ENCODE results near the gene IFTAP.
"Not testable (repeated sequence)": the region's sequence is repeated elsewhere in the genome, so short reads cannot be mapped to it uniquely, and the experiment has no call there.

The IFTAP gene

DNA sequence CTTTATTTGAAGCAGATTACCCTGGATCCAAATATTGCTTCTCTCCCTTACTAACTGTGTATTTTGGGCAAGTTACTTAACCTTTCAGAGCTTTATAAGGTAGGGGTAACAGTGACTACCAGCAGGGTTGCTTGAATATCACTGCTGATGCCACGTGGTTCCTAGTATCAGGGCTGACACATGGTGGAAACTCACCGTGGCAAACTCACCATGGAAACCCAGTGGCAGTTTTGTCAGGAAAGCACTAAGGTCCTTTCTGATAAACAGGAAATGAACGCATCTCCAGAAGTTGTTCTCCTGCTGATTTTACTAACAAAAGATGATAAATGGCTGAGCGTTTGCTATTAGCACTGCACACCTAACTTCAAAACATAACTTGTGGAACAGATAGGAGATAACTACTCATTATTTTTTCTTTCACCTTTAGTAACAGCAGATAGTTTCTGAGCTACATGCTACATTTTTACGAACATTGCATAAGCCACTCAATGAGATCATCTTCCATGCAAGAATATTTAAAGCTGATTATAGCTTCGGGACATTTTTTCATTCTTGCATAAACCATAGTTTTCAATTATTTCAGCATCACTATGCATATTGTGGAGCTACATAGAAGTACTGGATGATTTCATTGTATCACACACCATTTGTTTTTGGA lies 63.4 kb downstream of the IFTAP start:
- no peak for FAIRE-seq

DNA sequence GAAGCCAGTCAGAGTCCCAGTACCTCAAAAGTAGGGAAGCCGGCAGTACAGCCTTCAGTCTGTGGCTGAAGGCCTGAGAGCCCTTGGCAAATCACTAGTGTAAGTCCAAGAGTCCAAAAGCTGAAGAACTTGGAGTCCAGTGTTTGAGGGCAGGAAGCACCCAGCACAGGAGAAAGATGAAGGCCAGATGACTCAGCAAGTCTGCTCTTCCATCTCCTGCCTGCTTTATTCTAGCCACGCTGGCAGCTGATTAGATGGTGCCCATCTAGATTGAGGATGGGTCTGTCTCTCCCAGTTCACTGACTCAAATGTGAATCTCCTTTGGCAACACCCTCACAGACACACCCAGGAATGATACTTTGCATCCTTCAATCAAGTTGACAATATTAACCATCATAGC lies 67.1 kb downstream of the IFTAP start:
- FAIRE-seq: not testable (repeated sequence)

DNA sequence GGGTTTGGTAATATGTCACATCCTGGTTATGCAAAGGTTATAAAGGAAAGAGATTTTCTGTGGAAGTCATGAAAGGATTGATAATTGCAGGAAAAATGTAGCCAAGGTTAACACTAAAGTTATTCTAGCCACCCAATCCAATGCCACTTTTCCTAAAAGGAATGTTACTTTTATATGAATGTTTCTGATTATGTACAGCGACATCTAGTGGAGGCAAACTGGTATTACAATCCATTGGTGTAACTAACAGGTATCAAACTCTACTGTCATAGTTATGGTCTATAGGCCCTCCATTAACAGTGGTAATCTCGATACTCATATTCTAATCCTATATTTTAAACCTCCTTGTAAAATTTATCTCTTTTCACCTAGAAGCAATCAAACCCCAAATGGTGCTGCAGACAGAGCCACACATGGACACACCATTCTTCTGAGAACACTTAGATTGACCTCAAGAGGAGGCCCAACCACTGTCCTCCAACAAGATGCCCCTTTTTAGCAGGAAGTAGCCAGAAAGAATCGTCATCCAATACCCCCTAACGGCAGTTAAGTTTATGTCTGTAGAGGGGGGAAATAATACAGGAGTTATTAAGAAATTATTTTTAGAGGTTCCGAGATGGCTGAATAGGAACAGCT lies 78.6 kb downstream of the IFTAP start:
- FAIRE-seq: no peak

DNA sequence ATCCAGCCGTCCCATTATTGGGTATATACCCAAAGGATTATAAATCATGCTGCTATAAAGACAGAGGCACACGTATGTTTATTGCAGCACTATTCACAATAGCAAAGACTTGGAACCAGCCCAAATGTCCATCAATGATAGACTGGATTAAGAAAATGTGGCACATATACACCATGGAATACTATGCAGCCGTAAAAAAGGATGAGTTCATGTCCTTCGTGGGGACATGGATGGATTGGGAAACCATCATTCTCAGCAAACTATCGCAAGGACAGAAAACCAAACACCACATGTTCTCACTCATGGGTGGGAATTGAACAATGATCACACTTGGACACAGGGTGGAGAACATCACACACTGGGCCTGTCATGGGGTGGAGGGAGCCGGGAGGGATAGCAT lies 85.2 kb downstream of the IFTAP start:
- FAIRE-seq: not testable (repeated sequence)

DNA sequence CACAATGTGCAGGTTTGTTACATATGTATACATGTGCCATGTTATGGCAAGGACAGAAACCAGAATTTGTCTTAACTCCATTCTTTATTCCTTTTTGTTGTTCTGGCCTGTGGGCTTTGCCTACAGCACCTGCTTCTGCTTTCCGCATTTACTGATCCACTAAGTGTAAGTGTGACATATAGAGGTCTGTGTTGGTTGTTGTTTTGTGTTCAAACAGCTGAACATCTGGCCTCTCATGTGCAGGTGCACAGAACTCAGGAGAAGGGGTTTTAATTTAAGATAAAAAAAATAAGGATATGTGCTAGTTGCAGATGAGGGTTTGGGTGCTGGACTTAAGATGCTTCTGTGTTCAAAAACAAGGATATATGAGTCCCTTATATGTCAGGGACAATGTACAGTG lies 89.5 kb downstream of the IFTAP start:
- FAIRE-seq: no peak

DNA sequence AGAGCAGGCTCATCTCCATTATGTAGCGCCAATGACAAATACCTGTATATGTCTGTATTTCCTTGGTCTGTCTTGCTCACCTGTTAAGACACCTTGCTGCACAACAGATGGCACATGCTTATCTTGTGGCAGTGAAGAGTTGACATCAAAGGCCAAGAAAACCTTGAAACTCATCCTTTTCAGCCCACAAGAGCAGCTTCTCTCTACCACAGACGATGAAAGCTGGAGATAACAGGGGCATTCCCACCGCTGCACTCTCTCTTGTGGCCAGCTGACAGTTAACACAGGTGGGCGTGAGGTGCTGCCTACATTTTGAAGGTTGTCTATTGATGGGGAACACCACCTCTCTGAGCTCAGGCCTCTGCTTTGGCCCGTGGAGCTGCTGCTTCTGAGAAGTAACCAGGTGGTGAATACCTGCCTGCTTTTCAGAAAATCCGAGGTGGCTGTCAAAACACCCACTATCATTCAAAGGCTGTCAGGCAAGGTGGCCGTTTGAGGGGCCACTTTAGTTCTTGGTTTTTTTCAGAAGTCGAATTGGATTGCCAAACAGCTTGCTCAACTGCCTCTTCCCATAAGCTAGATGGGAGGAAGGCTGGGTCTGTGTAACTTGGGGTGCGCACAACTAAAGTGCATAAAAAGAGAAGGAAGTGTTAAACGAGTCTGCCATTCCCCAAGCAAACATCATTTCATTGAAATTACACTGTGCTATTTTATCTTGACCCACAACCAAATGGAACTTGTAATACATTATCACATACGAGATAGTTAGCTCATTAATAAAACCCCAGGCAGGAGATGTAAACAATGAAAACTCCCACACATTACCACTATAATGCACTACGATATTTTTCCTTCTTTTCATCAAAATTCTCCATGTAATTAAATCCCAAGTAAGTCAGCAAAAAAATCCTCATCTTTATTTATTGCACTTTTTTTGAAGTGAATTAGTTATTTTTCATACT lies 90.8 kb downstream of the IFTAP start:
- FAIRE-seq: no peak

DNA sequence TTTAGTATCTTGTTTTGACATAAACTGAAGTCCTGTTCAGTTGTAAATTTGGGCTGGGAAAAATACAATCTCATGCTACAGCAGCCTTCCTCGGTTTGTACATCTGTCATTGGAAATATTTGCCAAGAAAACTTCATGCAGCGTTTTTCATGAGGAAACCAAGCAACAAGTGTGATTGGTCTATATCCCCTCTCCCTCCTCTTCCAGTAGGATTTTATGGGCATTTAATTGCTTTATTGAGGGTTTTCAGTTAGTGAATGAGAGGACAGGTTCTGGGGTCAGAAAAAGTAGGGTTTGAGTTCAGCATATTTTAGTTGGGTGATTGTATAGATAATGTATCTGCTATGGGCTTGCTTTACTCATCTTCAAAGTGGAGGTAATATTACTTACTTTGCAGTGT lies 93.8 kb downstream of the IFTAP start:
- no peak for FAIRE-seq

DNA sequence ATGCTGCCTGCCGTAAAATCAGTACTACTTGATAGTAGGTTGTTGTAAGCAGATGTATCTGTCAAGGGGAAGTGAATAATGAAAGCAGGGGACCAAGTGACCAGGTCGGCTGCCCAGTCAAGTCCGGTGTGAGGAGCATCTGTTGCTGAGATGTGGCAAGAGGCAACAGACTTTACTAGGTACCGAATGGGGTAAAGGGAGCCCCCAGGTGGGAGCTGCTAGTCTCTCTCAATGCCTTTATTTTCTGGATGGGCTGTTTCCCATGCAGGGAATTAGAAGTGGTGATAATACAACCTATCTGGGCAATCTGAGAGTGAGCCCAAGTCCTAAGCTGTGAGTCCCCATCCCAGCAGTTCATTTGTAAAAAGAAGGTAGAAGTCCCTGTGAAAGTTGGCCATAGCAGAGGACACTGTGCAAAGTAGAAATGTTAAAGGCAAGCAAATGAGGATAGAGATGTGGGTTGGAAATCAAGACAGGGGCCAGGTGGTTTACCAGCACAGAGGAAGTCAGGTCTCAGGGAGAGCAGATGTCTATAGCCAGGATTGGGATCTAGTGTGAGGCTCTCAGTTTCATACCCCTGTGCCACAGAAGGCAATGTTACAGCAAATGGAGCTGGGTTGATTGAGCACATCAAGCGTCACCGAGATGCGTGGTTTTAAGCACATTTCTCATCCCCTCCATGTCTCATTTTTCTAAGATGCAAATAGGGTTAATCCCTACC lies 94.4 kb downstream of the IFTAP start:
- FAIRE-seq: no peak

DNA sequence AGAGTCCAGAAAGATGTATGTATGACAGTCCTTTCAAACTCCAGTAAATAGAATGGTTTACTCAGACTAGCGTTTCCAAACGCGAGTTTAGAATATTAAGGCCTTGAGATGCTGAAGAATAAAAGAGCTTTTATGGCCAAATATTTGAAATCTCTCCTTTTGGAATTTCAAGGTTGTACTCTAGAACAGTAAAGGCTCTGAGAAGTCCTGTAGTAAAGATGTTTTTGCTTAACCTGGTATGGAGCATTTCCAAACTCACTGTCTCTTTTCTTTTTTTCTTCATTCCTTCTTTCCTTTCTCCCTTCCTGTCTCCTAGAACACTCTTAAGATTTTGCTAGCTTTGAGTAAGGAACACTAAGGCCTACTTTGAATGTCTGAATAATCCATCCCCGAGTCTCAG lies 95.1 kb downstream of the IFTAP start:
- no peak for FAIRE-seq

DNA sequence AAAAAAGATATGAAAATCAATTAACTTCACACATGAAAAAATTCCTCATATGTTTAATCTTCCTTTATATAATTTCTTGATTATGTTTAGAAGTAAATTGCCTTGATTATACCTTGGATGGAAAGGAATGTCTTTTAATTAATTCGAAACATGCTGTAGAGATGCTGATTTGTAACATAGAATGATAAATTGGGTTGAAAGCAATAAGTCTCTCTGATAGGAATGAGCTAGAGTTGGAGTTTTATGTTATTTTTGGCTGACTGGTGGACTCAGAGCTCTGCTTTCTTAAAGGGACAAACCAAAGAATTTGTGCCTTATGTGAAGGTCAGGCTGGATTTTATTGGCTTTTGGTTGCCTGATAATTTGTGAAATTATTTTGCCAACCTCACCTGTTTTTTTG lies 98.4 kb downstream of the IFTAP start:
- no peak for FAIRE-seq

DNA sequence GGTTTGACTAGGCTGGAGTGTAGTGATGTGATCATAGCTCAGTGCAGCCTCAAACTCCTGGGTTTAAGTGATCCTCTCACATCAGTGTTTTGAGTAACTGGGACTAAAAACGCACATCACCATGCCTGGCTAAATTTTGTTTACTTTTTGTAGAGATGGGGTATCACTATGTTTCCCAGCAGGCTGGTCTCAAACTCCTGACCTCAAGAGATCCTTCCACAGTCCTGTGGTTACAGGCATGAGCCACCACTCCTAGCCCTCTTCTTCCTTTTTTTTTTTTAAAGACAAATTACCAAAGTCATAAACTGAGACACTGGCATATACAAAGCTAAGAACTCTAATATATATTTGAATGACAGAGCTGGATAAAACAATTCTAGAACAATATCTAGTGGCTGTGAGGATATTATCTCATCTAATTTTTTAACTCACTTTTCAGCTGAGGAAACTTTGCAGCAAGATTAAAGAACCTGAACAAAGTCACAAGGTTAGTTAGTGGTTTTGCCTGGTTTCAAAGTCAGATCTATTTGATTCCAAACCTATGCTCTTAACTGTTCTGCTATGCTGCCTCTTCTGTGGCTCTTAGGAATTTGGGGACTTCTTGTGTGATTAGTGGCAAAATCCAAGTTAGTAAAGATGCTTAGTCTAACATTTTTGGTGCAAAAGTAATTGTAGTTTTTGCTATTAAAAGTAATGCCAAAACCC lies 99.0 kb downstream of the IFTAP start:
- no peak for FAIRE-seq

DNA sequence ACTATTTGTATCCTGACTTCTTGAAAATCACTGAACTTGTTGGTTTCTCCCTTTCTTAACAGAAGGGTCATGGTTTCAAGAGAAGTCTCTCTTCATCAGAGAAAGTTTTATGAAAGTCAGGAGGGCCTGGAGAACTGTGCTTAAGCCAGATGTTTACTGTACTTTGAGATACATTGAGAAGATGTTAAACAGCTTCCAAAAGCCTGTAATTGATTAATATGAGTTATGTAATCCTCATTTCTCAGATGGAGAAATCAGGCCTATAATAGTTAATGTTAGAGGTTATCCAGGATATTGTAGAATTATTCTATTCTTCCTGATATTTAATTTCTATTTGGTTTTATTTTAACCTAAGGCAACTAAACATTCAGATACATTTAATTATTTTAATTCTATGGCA lies 100.8 kb downstream of the IFTAP start:
- no peak for FAIRE-seq

DNA sequence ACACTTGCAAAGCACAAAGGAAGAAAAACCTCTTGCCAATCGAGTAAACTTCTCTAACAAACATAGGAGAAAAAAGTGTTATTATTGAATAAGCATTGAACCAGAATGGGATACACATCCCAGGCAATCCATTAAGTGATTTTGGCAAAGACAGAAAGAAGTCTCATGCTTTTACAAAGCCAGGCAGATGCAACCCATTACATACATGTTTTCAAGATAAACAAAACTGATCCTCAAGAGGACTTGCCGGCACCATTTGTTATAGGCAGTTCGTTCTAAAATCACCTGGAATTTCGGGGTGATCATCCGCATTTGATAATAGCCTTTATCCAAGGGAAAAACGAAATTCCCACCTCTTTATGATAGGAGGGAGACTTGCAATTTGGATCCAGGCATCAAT lies 101.3 kb downstream of the IFTAP start:
- FAIRE-seq: no peak

DNA sequence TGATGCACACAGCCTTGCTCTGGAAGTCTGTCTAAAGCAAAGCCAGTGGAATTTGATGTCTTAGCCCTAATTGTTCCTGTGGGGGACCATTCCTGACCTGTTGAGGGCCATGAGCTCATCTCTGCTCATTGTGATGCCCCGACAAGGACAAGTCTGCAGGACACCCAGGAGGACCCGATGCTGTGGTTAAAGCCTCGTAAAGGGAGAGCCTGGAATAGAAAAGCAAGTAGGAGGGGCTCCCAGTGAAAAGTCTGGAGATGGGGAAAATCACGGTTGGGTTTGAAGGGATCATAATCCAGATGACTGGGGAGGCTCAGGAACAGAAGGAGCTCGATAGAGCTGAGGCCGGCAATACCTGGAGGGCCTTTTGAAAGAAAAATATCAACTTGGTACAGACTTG lies 102.2 kb downstream of the IFTAP start:
- no peak for FAIRE-seq

DNA sequence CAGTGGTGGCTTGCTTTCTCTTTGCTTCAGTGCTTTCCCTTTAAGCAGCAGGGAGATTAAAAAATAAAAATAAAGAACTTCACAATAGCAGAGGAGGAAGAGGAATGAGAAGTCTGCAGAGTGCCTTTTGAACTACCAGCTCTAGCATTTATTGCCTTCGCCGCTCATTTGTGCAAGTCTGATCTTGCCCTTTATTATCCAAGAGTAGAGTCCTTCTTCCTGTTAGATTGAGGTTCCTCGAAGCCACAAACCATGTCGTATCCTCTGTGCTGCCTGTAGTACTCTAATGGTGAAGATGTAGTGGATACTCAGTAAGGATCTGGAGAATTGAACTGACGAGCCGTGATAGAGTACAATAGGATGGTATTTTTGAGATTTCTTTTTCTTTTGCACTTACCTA lies 105.0 kb downstream of the IFTAP start:
- FAIRE-seq: no peak

DNA sequence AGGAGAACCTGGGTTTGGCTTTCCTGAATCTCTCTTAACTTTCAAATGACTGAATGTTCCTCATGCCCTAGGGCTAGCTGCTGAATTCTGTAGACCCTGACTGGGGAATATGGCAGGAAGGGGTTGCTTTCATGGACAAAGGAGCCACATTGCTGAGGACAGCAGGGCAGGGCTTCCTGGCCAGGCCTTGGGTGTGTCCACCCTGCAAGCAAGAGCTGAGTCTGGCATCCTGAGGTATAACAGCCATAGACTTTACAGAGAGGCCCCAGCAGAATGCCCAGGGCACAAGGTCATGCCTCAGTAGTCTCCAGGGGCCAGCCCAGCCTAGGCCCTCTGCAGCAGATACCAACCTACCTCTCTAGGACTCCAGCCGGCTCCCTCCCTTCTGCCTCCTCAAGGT lies 105.9 kb downstream of the IFTAP start:
- no peak for FAIRE-seq

DNA sequence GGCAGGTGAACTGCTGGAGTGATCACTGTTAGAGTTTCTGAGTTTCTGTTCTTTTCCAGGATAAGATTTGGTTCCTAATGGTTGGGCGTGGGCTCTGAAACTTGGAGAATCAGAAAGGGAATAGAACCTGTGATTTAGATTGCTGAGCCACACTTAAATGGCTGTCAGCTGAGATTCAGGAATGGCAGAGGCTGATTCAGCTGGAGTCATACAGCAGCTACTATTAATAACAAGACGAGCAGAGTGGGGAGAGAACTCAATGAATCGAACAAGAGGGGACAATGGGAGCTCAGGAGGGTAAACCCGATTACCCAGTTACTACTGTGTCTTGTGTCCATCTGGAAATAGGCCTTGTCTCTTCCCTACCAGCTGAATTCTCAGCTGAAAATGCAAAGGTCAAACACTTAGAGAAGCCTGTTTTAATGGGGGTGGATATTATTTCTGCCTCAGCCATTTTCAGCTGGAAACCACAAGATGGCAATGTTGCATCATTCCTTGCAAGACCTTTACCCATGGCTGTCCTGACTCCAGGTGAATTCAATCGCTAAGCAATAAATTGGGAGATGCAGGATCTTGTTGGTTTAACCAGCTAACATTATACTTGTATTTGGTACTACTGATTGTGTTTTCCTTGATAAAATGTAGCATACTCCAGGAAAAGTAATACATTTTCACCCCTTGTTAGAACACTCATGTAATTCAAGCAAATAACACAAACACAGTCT lies 108.2 kb downstream of the IFTAP start:
- no peak for FAIRE-seq

DNA sequence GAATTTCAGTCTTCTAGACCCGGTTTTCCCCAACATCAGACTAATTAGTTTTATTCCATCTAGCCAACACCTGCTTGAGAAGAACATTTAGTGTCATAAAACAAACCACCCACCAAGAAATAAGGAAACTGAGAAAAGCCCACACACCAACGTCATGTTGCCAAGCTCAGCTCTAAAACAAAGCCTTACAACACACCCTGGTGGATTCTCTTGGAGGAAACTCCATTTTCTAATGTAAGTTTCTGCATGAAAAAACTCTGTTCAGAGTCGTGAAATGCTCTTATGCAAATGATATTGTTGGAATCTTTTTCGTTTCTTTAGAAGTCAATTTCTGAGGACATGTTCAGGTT lies 108.7 kb downstream of the IFTAP start:
- FAIRE-seq: no peak
